HepG2 (cell line): Measurements from ENCODE around the gene KANSL3. TPM values are rescaled to one million over a fixed set of nuclear protein-coding genes. Genes with fewer than 3 reads are reported as not detected.
A peak's percentile ranks its signal among the peaks of the same experiment; 100 is the strongest.

Experiments
- ATF7 ChIP-seq, 2 experiments: fragments of 450-650 bp in 1 of 2; sonication (generic) in 1 of 2; formaldehyde crosslinking in 1 of 2; IDR thresholded peaks; 2 replicates each; pipeline versions ENCODE4 v1.4.0 to v1.6.1; 2016 to 2020; ENCODE audit warnings: antibody characterized with exemption in 1 of 2, mild to moderate bottlenecking in 1 of 2, missing genetic modification reagents in 1 of 2
- DR1 ChIP-seq: sonication (generic); formaldehyde crosslinking; IDR thresholded peaks from 2 replicates; pipeline ENCODE4 v1.8.0; 2021; ENCODE audit warnings: mild to moderate bottlenecking, missing genetic modification reagents, inconsistent platforms
- GATAD2A ChIP-seq: IDR thresholded peaks from 2 replicates; pipeline ENCODE4 v1.6.1; 2016
- GLI4 ChIP-seq: sonication (generic); formaldehyde crosslinking; IDR thresholded peaks from 2 replicates; pipeline ENCODE4 v1.5.1; 2020; ENCODE audit warnings: missing genetic modification reagents, mild to moderate bottlenecking, moderate library complexity, borderline replicate concordance
- GPN1 ChIP-seq: sonication (generic); formaldehyde crosslinking; IDR thresholded peaks from 2 replicates; pipeline ENCODE4 v1.5.1; 2020; ENCODE audit warnings: missing genetic modification reagents, borderline replicate concordance
- KDM6A ChIP-seq: IDR thresholded peaks from 2 replicates; pipeline ENCODE4 v1.6.1; 2016; ENCODE audit warnings: low read depth
- MXI1 ChIP-seq: IDR thresholded peaks from 3 replicates; pipeline ENCODE4 v1.6.1; 2012; ENCODE audit warnings: low read depth, low read length, inconsistent platforms, borderline replicate concordance
- NPAS2 ChIP-seq: sonication (generic); formaldehyde crosslinking; IDR thresholded peaks from 2 replicates; pipeline ENCODE4 v1.8.0; 2022; ENCODE audit warnings: mild to moderate bottlenecking, missing genetic modification reagents, borderline replicate concordance
- POLR2AphosphoS2 ChIP-seq: IDR thresholded peaks from 2 replicates; pipeline ENCODE4 v1.6.1; 2011; ENCODE audit warnings: low read depth, low read length, improper control_type of control experiment
- RBM39 ChIP-seq: fragments of 200-400 bp; formaldehyde crosslinking; IDR thresholded peaks from one replicate; pipeline ENCODE4 v1.6.1; 2018; ENCODE audit warnings: antibody characterized with exemption, mild to moderate bottlenecking, low read depth, low read length; ENCODE audit not compliant: poor library complexity, severe bottlenecking
- ZBTB21 ChIP-seq: sonication (generic); formaldehyde crosslinking; IDR thresholded peaks from 2 replicates; pipeline ENCODE4 v1.4.0; 2020; ENCODE audit warnings: missing genetic modification reagents
- ZFAT ChIP-seq: sonication (generic); formaldehyde crosslinking; conservative IDR thresholded peaks from 2 replicates; pipeline ENCODE4 v1.8.1; 2023; ENCODE audit warnings: missing genetic modification reagents, inconsistent platforms
- ZKSCAN1 ChIP-seq: fragments of 150-350 bp; IDR thresholded peaks from 2 replicates; pipeline ENCODE4 v1.6.1; 2014; ENCODE audit warnings: low read length
- ZNF383 ChIP-seq: sonication (generic); formaldehyde crosslinking; IDR thresholded peaks from 2 replicates; pipeline ENCODE4 v1.4.0; 2020; ENCODE audit warnings: missing genetic modification reagents, mild to moderate bottlenecking, borderline replicate concordance
- ZNF598 ChIP-seq: sonication (generic); formaldehyde crosslinking; IDR thresholded peaks from 2 replicates; pipeline ENCODE4 v1.5.1; 2020; ENCODE audit warnings: mild to moderate bottlenecking, missing genetic modification reagents, borderline replicate concordance
- ZNF670 ChIP-seq: sonication (generic); formaldehyde crosslinking; IDR thresholded peaks from 2 replicates; pipeline ENCODE4 v1.8.0; 2022; ENCODE audit warnings: mild to moderate bottlenecking, missing genetic modification reagents, borderline replicate concordance
- polyA plus RNA-seq, 8 experiments: library from polyadenylated mRNA; depleted of rRNA in 3 of 8; stranded (reverse) in 7 of 8; unstranded in 1 of 8; fragments of >200 nt; fragmentation: Illumina TruSeq in 4 of 8; extraction: Trizol in 4 of 8; gene quantifications; 2 replicates each; pipeline versions ENCODE4 v1.2.1 to v1.2.3, GENCODE V29; 2011 to 2016; ENCODE audit warnings: low read depth in 4 of 8, missing spikeins in 1 of 8, mixed read lengths in 1 of 8; ENCODE audit not compliant: insufficient read depth in 1 of 8
- total RNA-seq, 5 experiments: library from RNA; depleted of rRNA; stranded (reverse); fragments of >200 nt; fragmentation: Illumina TruSeq; extraction: Trizol; gene quantifications; 2 replicates each; pipeline ENCODE4 v1.2.3, GENCODE V29; 2016; ENCODE audit warnings: low read depth in 1 of 5
- TF ChIP-seq, protein P1 (sequence below): sonication (generic); formaldehyde crosslinking; IDR thresholded peaks from 2 replicates; pipeline ENCODE4 v1.5.1; 2020; ENCODE audit warnings: mild to moderate bottlenecking, missing genetic modification reagents, borderline replicate concordance
- TF ChIP-seq, protein P2 (sequence below): sonication (generic); formaldehyde crosslinking; IDR thresholded peaks from 2 replicates; pipeline ENCODE4 v1.5.0; 2020; ENCODE audit warnings: mild to moderate bottlenecking, missing genetic modification reagents
- TF ChIP-seq, protein P3 (sequence below): sonication (generic); formaldehyde crosslinking; IDR thresholded peaks from 2 replicates; pipeline ENCODE4 v1.4.0; 2020; ENCODE audit warnings: missing genetic modification reagents
- TF ChIP-seq, protein P4 (sequence below): sonication (generic); formaldehyde crosslinking; IDR thresholded peaks from 2 replicates; pipeline ENCODE4 v1.5.0; 2020; ENCODE audit warnings: missing genetic modification reagents, mild to moderate bottlenecking, borderline replicate concordance

Gene KANSL3
- total and polyA plus RNA-seq, 2 of the 13 experiments (the other 11 are each of a cell fraction or from before 2014, with no cell fraction given) = 20.8 to 37.3 TPM

DNA sequence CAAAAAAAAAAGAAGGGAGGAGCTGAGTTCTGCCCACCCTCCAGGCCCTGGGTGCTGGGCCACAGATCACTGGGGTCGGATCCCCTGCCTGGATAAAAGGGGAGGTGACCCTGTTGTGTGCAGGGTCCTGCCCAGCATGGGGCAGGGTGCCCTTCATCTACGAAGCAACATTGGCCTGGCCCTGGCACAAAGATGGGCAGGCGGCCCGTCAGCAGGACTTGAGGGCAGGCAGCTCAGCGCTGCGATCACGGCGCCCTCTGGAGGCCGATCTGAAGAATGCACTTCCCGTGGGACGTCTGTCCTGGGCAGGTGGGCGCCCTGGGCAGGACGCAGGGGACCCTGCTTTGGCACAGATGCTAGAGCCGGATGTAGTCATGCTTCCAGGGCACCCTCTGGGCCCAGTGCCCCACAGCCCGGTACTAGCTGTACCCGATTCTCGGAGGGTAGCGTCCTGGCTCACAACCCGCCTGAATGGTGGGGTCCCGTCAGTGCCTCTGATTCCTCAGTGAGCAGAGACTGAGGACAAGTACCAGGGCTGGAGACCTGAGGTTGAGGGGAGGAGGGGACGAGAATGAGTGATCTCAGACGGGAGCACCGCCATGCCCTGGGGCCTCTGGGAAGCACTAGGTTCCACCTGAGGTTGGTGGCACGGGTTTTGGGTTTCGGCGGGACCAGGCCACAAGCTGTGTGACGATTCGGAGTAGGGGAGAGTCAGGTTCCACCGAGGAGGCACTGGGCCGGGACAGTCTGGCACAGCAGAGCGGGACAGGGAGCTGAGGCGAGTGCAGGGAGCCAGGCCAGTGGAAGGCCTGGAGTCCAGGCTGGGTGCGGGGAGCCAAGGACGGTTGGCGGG, 83.6 kb downstream of the KANSL3 start (continued):
- no peak for TF ChIP-seq ZNF598 (CRISPR knock-in tag)
- TF ChIP-seq KDM6A (CRISPR knock-in tag) = no peak
- TF ChIP-seq, protein P1, sequence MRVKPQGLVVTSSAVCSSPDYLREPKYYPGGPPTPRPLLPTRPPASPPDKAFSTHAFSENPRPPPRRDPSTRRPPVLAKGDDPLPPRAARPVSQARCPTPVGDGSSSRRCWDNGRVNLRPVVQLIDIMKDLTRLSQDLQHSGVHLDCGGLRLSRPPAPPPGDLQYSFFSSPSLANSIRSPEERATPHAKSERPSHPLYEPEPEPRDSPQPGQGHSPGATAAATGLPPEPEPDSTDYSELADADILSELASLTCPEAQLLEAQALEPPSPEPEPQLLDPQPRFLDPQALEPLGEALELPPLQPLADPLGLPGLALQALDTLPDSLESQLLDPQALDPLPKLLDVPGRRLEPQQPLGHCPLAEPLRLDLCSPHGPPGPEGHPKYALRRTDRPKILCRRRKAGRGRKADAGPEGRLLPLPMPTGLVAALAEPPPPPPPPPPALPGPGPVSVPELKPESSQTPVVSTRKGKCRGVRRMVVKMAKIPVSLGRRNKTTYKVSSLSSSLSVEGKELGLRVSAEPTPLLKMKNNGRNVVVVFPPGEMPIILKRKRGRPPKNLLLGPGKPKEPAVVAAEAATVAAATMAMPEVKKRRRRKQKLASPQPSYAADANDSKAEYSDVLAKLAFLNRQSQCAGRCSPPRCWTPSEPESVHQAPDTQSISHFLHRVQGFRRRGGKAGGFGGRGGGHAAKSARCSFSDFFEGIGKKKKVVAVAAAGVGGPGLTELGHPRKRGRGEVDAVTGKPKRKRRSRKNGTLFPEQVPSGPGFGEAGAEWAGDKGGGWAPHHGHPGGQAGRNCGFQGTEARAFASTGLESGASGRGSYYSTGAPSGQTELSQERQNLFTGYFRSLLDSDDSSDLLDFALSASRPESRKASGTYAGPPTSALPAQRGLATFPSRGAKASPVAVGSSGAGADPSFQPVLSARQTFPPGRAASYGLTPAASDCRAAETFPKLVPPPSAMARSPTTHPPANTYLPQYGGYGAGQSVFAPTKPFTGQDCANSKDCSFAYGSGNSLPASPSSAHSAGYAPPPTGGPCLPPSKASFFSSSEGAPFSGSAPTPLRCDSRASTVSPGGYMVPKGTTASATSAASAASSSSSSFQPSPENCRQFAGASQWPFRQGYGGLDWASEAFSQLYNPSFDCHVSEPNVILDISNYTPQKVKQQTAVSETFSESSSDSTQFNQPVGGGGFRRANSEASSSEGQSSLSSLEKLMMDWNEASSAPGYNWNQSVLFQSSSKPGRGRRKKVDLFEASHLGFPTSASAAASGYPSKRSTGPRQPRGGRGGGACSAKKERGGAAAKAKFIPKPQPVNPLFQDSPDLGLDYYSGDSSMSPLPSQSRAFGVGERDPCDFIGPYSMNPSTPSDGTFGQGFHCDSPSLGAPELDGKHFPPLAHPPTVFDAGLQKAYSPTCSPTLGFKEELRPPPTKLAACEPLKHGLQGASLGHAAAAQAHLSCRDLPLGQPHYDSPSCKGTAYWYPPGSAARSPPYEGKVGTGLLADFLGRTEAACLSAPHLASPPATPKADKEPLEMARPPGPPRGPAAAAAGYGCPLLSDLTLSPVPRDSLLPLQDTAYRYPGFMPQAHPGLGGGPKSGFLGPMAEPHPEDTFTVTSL (CRISPR knock-in tag) = no peak
- TF ChIP-seq ZKSCAN1 = no peak
- no peak for TF ChIP-seq ZFAT (CRISPR knock-in tag)
- no peak for TF ChIP-seq GLI4 (CRISPR knock-in tag)
- peak; percentile 45; the same call in 1 of the 2 replicates for TF ChIP-seq GATAD2A (CRISPR knock-in tag)
- TF ChIP-seq NPAS2 (CRISPR knock-in tag) = no peak
- no peak for TF ChIP-seq ZBTB21 (CRISPR knock-in tag)
- no peak for TF ChIP-seq DR1 (CRISPR knock-in tag)
- no peak for TF ChIP-seq GPN1 (CRISPR knock-in tag)
- peak; percentile 48; the same call in 1 of the 3 replicates for TF ChIP-seq MXI1
- peak; percentile 32 for TF ChIP-seq RBM39
- TF ChIP-seq, protein P2, sequence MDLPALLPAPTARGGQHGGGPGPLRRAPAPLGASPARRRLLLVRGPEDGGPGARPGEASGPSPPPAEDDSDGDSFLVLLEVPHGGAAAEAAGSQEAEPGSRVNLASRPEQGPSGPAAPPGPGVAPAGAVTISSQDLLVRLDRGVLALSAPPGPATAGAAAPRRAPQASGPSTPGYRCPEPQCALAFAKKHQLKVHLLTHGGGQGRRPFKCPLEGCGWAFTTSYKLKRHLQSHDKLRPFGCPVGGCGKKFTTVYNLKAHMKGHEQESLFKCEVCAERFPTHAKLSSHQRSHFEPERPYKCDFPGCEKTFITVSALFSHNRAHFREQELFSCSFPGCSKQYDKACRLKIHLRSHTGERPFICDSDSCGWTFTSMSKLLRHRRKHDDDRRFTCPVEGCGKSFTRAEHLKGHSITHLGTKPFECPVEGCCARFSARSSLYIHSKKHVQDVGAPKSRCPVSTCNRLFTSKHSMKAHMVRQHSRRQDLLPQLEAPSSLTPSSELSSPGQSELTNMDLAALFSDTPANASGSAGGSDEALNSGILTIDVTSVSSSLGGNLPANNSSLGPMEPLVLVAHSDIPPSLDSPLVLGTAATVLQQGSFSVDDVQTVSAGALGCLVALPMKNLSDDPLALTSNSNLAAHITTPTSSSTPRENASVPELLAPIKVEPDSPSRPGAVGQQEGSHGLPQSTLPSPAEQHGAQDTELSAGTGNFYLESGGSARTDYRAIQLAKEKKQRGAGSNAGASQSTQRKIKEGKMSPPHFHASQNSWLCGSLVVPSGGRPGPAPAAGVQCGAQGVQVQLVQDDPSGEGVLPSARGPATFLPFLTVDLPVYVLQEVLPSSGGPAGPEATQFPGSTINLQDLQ (CRISPR knock-in tag) = no peak
- TF ChIP-seq ZNF383 (CRISPR knock-in tag) = no peak
- TF ChIP-seq, protein P3, sequence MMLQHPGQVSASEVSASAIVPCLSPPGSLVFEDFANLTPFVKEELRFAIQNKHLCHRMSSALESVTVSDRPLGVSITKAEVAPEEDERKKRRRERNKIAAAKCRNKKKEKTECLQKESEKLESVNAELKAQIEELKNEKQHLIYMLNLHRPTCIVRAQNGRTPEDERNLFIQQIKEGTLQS (CRISPR knock-in tag) = 0 out of 2 replicates have a peak, but pooled peaks have one; percentile 31
- TF ChIP-seq ZNF670 (CRISPR knock-in tag) = no peak
- TF ChIP-seq, protein P4, sequence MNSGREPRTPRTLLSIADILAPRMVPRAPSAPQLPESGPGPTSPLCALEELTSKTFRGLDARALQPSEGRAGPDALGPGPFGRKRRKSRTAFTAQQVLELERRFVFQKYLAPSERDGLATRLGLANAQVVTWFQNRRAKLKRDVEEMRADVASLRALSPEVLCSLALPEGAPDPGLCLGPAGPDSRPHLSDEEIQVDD (CRISPR knock-in tag) = no peak
- no peak for TF ChIP-seq POLR2AphosphoS2
- TF ChIP-seq ATF7 (IDR thresholded peaks at IDR 0.05) = no peak
- TF ChIP-seq ATF7 (CRISPR knock-in tag; IDR thresholded peaks at IDR 0.05) = no peak
